Endothelial cell of umbilical vein (primary cell): Measurements from ENCODE around the gene NRARP. TPM values are rescaled to one million over a fixed set of nuclear protein-coding genes. Genes with fewer than 3 reads are reported as not detected.

ENCODE experiments used
- BruUV-seq: library from RNA; stranded (reverse); fragments of 400-500 nt; replicated peaks from 2 replicates; lab custom pipeline; 2021; lab: Mats Ljungman, UMichigan
- CTCF ChIA-PET: fragments of 300-600, 350-600 bp; sonication (Branson Sonifier 250); formaldehyde crosslinking; loops from one replicate; lab custom pipeline; 2021; ENCODE audit warnings: antibody characterized with exemption, inconsistent platforms; lab: Charles Lee
- POLR2A ChIA-PET: fragments of 300-600, 350-600 bp; sonication (Branson Sonifier 250); formaldehyde crosslinking; loops from one replicate; lab custom pipeline; 2021; ENCODE audit warnings: antibody characterized with exemption, inconsistent platforms; lab: Charles Lee
- DNase-seq: peaks from one replicate; pipeline ENCODE4 v3.0.0-alpha.2; 2011; ENCODE audit warnings: low read depth, low spot score
- FAIRE-seq: peaks from 2 replicates; lab custom pipeline; 2011; peaks lifted over from hg19 to GRCh38; lab: Jason Lieb, UNC
- H2AFZ ChIP-seq: 2 replicates; pipeline ENCODE4 v1.6.0; 2012; ENCODE audit warnings: low read depth, low read length, control low read depth, inconsistent platforms
- H3K27ac ChIP-seq: 2 replicates; pipeline ENCODE4 v1.5.1; 2011; ENCODE audit warnings: low read depth, mild to moderate bottlenecking, control low read depth, low read length, moderate library complexity; ENCODE audit not compliant: insufficient read depth
- H3K27me3 ChIP-seq, 2 experiments: 2 replicates each; pipeline versions ENCODE4 v1.6.0 to v1.6.1; 2011; ENCODE audit warnings: low read length in 2 of 2, mixed read lengths in 1 of 2; ENCODE audit not compliant: control insufficient read depth in 2 of 2, insufficient read depth in 2 of 2
- H3K36me3 ChIP-seq, 2 experiments: 2 replicates in 1 of 2; 3 replicates in 1 of 2; pipeline ENCODE4 v1.5.1; 2011; ENCODE audit warnings: low read length in 2 of 2, mild to moderate bottlenecking in 1 of 2, moderate library complexity in 1 of 2; ENCODE audit not compliant: control insufficient read depth in 2 of 2, insufficient read depth in 2 of 2; ENCODE audit errors: extremely low read depth in 1 of 2
- H3K4me1 ChIP-seq: 3 replicates; pipeline ENCODE4 v1.5.1; 2011; ENCODE audit warnings: mild to moderate bottlenecking, low read length; ENCODE audit not compliant: control insufficient read depth, insufficient read depth; ENCODE audit errors: extremely low read depth
- H3K4me2 ChIP-seq: 2 replicates; pipeline ENCODE4 v1.6.1; 2011; ENCODE audit warnings: low read length, control low read depth, mixed read lengths; ENCODE audit not compliant: insufficient read depth
- H3K4me3 ChIP-seq, 3 experiments: fragments of 200-600 bp in 1 of 3; sonication (generic), shearing (Covaris generic) in 1 of 3; replicated peaks in 1 of 3; 2 replicates each; pipeline ENCODE4 v1.5.1; 2011 to 2016; ENCODE audit warnings: control low read depth in 3 of 3, low read length in 3 of 3, mild to moderate bottlenecking in 2 of 3, inconsistent platforms in 1 of 3, low read depth in 1 of 3, moderate library complexity in 1 of 3; ENCODE audit not compliant: insufficient read depth in 1 of 3
- H3K79me2 ChIP-seq: 2 replicates; pipeline ENCODE4 v1.6.0; 2012; ENCODE audit warnings: low read length, inconsistent platforms; ENCODE audit not compliant: control insufficient read depth, insufficient read depth
- H3K9ac ChIP-seq: replicated peaks from 2 replicates; pipeline ENCODE3; 2011; ENCODE audit warnings: low read length, control low read depth; ENCODE audit not compliant: insufficient read depth; ENCODE audit errors: extremely low read depth
- H3K9me1 ChIP-seq: replicated peaks from 3 replicates; pipeline ENCODE4 v1.6.0; 2011; ENCODE audit warnings: mild to moderate bottlenecking, low read length; ENCODE audit not compliant: control insufficient read depth, insufficient read depth; ENCODE audit errors: extremely low read depth
- H3K9me3 ChIP-seq: replicated peaks from 2 replicates; pipeline ENCODE4 v1.5.1; 2012; ENCODE audit warnings: low read length, inconsistent platforms; ENCODE audit not compliant: control insufficient read depth, insufficient read depth
- H4K20me1 ChIP-seq: replicated peaks from 2 replicates; pipeline ENCODE3; 2011; ENCODE audit warnings: mild to moderate bottlenecking, low read length; ENCODE audit not compliant: control insufficient read depth, insufficient read depth; ENCODE audit errors: extremely low read depth
- CTCF ChIP-seq, 2 donors: IDR thresholded peaks; 1 replicate in 1 of 2; 2 replicates in 1 of 2; pipeline ENCODE4 v1.5.1; 2011; ENCODE audit warnings: low read length in 2 of 2, mild to moderate bottlenecking in 2 of 2, moderate library complexity in 2 of 2, control low read depth in 1 of 2, inconsistent platforms in 1 of 2, low read depth in 1 of 2; ENCODE audit not compliant: insufficient read depth in 1 of 2; ENCODE audit errors: extremely low read depth in 1 of 2
- EZH2 ChIP-seq: IDR thresholded peaks from 2 replicates; pipeline ENCODE4 v1.6.1; 2012; ENCODE audit warnings: borderline replicate concordance, low read depth, mild to moderate bottlenecking, moderate library complexity, low read length, inconsistent platforms; ENCODE audit not compliant: severe bottlenecking
- FOS ChIP-seq: IDR thresholded peaks from 2 replicates; pipeline ENCODE4 v1.6.1; 2011; ENCODE audit warnings: mild to moderate bottlenecking, low read length, moderate library complexity, borderline replicate concordance; ENCODE audit not compliant: insufficient read depth
- GATA2 ChIP-seq: IDR thresholded peaks from 2 replicates; pipeline ENCODE4 v1.7.0; 2011; ENCODE audit warnings: low read depth, mild to moderate bottlenecking, moderate library complexity, mixed read lengths, low read length; ENCODE audit not compliant: insufficient read length, insufficient read depth
- MAX ChIP-seq: IDR thresholded peaks from 2 replicates; pipeline ENCODE4 v1.6.1; 2011; ENCODE audit not compliant: insufficient read depth, insufficient read length
- MYC ChIP-seq: IDR thresholded peaks from one replicate; pipeline ENCODE4 v1.6.1; 2011; ENCODE audit warnings: mild to moderate bottlenecking, low read depth, low read length
- POLR2A ChIP-seq: IDR thresholded peaks from 2 replicates; pipeline ENCODE4 v1.6.1; 2012; ENCODE audit warnings: low read depth, mild to moderate bottlenecking, control low read depth, low read length
- POLR2AphosphoS5 ChIP-seq: IDR thresholded peaks from 2 replicates; pipeline ENCODE4 v1.6.1; 2012; ENCODE audit warnings: low read depth, mild to moderate bottlenecking, control low read depth, low read length, moderate library complexity; ENCODE audit not compliant: insufficient read depth
- dilution Hi-C: fragments of 300-500 bp; cut with MboI; formaldehyde crosslinking; loops from one replicate; pipeline ENCODE4 v1.15.0; 2019; ENCODE audit warnings: low sequenced_read_pairs; ENCODE audit not compliant: extremely low pct_ligation_motif_present
- intact Hi-C: fragments of 100-400 bp; cut with micrococcal nuclease; formaldehyde crosslinking; loops from one replicate; pipeline ENCODE4 v1.10.0; 2022
- polyA plus RNA-seq, 4 experiments: library from polyadenylated mRNA; depleted of rRNA in 3 of 4; stranded (reverse) in 3 of 4; unstranded in 1 of 4; fragments of >200 nt; gene quantifications; 2 replicates each; pipeline versions ENCODE4 v1.2.1 to v1.2.3, GENCODE V29; 2011 to 2012; ENCODE audit warnings: missing spikeins in 1 of 4
- total RNA-seq: library from RNA; stranded (reverse); gene quantifications from 2 replicates; pipeline ENCODE4 v1.2.3, GENCODE V29; 2021

Gene NRARP
- total and polyA plus RNA-seq, 2 donors (not counting 3 experiments of a cell fraction or from before 2014, with no cell fraction given) = 50.0 to 72.9 TPM

- Histone ChIP-seq H3K27ac (peak overlapping the region; percentile 93), H3K27me3 (no peaks in the 10 kb centered on the region), H2AFZ (no peak overlapping the region), H3K9me1 (no peaks in the 10 kb centered on the region), H3K9me3 (no peaks in the 10 kb centered on the region), H3K36me3 (no peaks in the 10 kb centered on the region), H3K9ac (peak overlapping the region; percentile 62), H4K20me1 (no peaks in the 10 kb centered on the region), H3K79me2 (peaks cover 26% of the 10 kb centered on the region), H3K4me2 (peak overlapping the region; percentile 84), H3K4me1 (peaks cover 54% of the 10 kb centered on the region), H3K4me3 (peak overlapping the region in 2 of 3 experiments; percentile 70 to 83)
- ChIA-PET POLR2A (interaction anchor here (1.5 kb wide), 1 partner anchor 58 kb away, joined by 3 read pairs; the partner anchor contains the start of gene TUBB4B), CTCF (interaction anchor here (0.7 to 1.5 kb wide), 6 partner anchors 11 to 270 kb away, joined by 3 to 7 read pairs (median 3); partner anchors contain the start of genes EXD3, NOXA1 and NSMF)
- intact Hi-C loops (loop anchor here (2.0 kb wide), 1 partner anchor 56 kb away; no protein-coding TSS in a partner anchor), dilution Hi-C loops (no loop called here)
- TF ChIP-seq MYC (peak; percentile 16), FOS (peak; percentile 20), MAX (no peak), CTCF (IDR thresholded peaks at IDR 0.05; ENCODE audit: extremely low read depth in 1 of 2, insufficient read depth in 1 of 2, low read depth in 1 of 2, low read length in 2 of 2) (no peak), POLR2AphosphoS5 (peak; percentile 56), POLR2A (peak; percentile 46), GATA2 (no peak), EZH2 (no peak)
- FAIRE-seq (peak; percentile 98), DNase-seq (peak; percentile 94)
- TSS peak; percentile 10 for BruUV-seq
Observed at GRCh38 chr9:137298401-137299202, 3.5 kb downstream of the NRARP start.
